Type B pancreatic cell (in vitro differentiated cells): Measurements from ENCODE around the gene PLEKHO2. TPM values are rescaled to one million over a fixed set of nuclear protein-coding genes. Genes with fewer than 3 reads are reported as not detected.

Experiments used
- DNase-seq: peaks from one replicate; pipeline ENCODE4 v3.0.0; 2021; ENCODE audit warnings: mixed read lengths; ENCODE audit not compliant: unreplicated experiment; ENCODE audit errors: extremely low spot score
- H3K27ac Mint-ChIP-seq: 2 replicates; pipeline ENCODE4 v1.8.0; 2021; ENCODE audit warnings: mild to moderate bottlenecking, mixed read lengths
- H3K27me3 Mint-ChIP-seq: 2 replicates; pipeline ENCODE4 v1.8.0; 2021; ENCODE audit warnings: mixed read lengths
- H3K36me3 Mint-ChIP-seq: 2 replicates; pipeline ENCODE4 v1.8.0; 2021; ENCODE audit warnings: mixed read lengths
- H3K4me1 Mint-ChIP-seq: one replicate; pipeline ENCODE4 v1.8.0; 2021; ENCODE audit warnings: mixed read lengths; ENCODE audit not compliant: unreplicated experiment
- H3K4me3 Mint-ChIP-seq: 2 replicates; pipeline ENCODE4 v1.8.0; 2021; ENCODE audit warnings: mild to moderate bottlenecking, mixed read lengths
- H3K9me3 Mint-ChIP-seq: 2 replicates; pipeline ENCODE4 v1.8.0; 2021; ENCODE audit warnings: mixed read lengths
- CTCF ChIP-seq: fragments of 200-600 bp; sonication (generic); conservative IDR thresholded peaks from 2 replicates; pipeline ENCODE4 v1.5.0; 2021; ENCODE audit warnings: antibody characterized with exemption, mild to moderate bottlenecking
- total RNA-seq: library from RNA; stranded (reverse); gene quantifications from 2 replicates; pipeline ENCODE4 v1.2.1, GENCODE V29; 2021; ENCODE audit warnings: low replicate concordance

PLEKHO2 gene
- total RNA-seq, 1 donor from 2014 or later: 11.2 TPM

- Mint-ChIP-seq H3K4me3 (peak overlapping the region; percentile 93), H3K27me3 (no peaks in the 10 kb centered on the region), H3K36me3 (peaks cover 6% of the 10 kb centered on the region), H3K27ac (peak overlapping the region; percentile 39), H3K9me3 (no peaks in the 10 kb centered on the region), H3K4me1 (peaks cover 35% of the 10 kb centered on the region)
- no peak for TF ChIP-seq CTCF
- DNase-seq: no peak
Measured at GRCh38 chr15:64844576-64845145, 2.9 kb downstream of the PLEKHO2 start.

GRCh38 chr15:64845183-64845611 is 3.5 kb downstream of the PLEKHO2 start:
- H3K4me3 Mint-ChIP-seq: peak overlapping the region; percentile 93
- no peak overlapping the region for H3K27ac Mint-ChIP-seq
- H3K27me3 Mint-ChIP-seq: no peaks in the 10 kb centered on the region
- no peaks in the 10 kb centered on the region for H3K9me3 Mint-ChIP-seq
- no peak for DNase-seq
- TF ChIP-seq CTCF: no peak
- peaks cover 35% of the 10 kb centered on the region for H3K4me1 Mint-ChIP-seq
- peaks cover 6% of the 10 kb centered on the region for H3K36me3 Mint-ChIP-seq

GRCh38 chr15:64845831-64846595 is 4.3 kb downstream of the PLEKHO2 start:
- H3K27ac Mint-ChIP-seq: no peak overlapping the region
- no peak for DNase-seq
- peaks cover 34% of the 10 kb centered on the region for H3K4me1 Mint-ChIP-seq
- no peaks in the 10 kb centered on the region for H3K27me3 Mint-ChIP-seq
- peaks cover 12% of the 10 kb centered on the region for H3K36me3 Mint-ChIP-seq
- no peaks in the 10 kb centered on the region for H3K9me3 Mint-ChIP-seq
- no peak for TF ChIP-seq CTCF
- H3K4me3 Mint-ChIP-seq: peak overlapping the region; percentile 31

- H3K27me3 Mint-ChIP-seq: no peaks in the 10 kb centered on the region
- no peak for TF ChIP-seq CTCF
- no peak overlapping the region for H3K4me3 Mint-ChIP-seq
- peaks cover 42% of the 10 kb centered on the region for H3K4me1 Mint-ChIP-seq
- peaks cover 13% of the 10 kb centered on the region for H3K36me3 Mint-ChIP-seq
- no peak overlapping the region for H3K27ac Mint-ChIP-seq
- H3K9me3 Mint-ChIP-seq: no peaks in the 10 kb centered on the region
- DNase-seq: no peak
Measured at GRCh38 chr15:64847016-64847415, 5.3 kb downstream of the PLEKHO2 start.

GRCh38 chr15:64847448-64847847 is 5.7 kb downstream of the PLEKHO2 start:
- Mint-ChIP-seq H3K4me1 (peaks cover 43% of the 10 kb centered on the region), H3K27ac (no peak overlapping the region), H3K27me3 (no peaks in the 10 kb centered on the region), H3K9me3 (no peaks in the 10 kb centered on the region), H3K4me3 (no peak overlapping the region), H3K36me3 (peaks cover 16% of the 10 kb centered on the region)
- DNase-seq: no peak
- TF ChIP-seq CTCF: no peak
